Measurements from ENCODE around the gene FRY.
"Not testable (repeated sequence)": the region's sequence is repeated elsewhere in the genome, so short reads cannot be mapped to it uniquely, and the experiment has no call there.

FRY gene

GRCh38 chr13:32031025-32031814 is at the start of gene FRY:
Gene FRY (plus strand): TSS chr13:32031774. CDS start chr13:32031796, 22 bp downstream.
- no peak for DNase-seq

DNA sequence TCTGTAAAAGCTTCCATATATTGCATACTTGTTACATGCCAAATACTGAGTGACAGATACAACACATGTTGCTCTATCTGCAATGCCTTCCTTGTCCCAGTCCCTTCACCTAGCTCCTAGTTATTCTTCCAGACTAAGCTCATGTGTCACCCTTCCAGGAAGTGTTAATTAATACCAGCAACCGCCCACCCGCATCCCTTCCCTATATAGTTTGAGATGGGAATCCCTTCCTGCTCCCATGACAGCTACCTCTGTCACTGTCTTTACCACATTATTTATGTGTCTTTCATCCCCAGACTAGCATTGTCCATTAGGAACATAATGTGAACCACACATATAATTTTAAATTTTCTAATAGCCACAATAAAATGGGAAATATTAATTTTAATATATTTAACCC is 49.5 kb upstream of the FRY start:
- DNase-seq = no peak

GRCh38 chr13:31982540-31982939 is 49.0 kb upstream of the FRY start:
- peak; percentile 74 for DNase-seq

DNA sequence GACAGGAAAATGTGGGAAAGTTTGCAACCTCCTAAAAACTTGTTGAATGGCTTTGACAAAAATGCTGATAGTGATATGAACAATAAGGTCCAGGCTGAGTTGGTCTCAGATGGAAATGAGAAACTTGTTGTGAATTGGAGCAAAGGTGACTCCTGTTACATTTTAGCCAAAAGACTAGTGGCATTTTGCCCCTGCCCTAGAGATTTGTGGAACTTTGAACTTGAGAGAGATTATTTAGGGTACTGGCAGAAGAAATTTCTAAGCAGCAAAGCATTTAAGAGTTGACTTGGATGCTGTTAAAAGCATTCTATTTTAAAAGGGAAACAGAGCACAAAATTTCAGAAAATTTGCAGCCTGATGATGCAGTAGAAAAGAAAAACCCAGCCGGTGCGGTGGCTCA is 47.9 kb upstream of the FRY start:
- DNase-seq = not testable (repeated sequence)

- DNase-seq = not testable (repeated sequence)
These were observed 47.2 kb upstream of the FRY start for GRCh38 chr13:31984388-31984787.

DNA sequence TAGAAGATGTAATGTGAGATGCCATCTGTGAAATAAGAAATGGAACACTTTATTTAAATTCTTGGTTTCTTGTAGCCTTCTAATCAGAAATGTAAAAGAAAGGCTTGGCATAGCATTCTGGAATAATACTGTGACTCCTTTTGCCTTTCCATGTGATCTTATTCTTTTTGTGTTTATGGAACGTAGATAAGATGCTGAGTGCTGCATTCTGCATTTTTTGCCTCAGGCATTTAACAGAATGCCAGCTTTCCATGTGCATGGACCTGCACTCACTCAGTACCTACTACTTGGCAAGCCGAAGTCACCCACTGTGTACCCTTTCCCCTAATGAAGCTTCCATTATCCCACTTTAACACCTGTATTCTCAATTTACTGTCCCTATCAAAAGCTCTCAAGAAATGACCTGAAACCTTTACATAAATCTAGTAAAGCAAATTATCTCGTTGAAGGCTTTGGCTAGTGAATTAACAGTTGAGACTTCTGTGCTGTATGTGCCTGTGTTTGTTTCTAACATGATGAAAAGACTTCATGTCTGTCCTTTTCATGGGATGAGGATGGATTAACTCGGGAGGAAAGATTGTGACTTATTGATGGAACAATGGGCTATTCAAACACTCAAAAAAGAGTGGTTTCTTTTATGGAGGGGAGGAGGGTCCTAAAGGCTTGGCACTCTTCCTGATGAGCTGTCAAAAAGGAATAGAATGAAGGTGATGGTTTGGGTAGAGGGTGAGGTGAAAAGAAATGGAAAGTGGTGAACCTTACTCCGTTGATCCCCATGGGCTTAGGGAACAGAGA is 44.7 kb upstream of the FRY start:
- no peak for DNase-seq

DNA sequence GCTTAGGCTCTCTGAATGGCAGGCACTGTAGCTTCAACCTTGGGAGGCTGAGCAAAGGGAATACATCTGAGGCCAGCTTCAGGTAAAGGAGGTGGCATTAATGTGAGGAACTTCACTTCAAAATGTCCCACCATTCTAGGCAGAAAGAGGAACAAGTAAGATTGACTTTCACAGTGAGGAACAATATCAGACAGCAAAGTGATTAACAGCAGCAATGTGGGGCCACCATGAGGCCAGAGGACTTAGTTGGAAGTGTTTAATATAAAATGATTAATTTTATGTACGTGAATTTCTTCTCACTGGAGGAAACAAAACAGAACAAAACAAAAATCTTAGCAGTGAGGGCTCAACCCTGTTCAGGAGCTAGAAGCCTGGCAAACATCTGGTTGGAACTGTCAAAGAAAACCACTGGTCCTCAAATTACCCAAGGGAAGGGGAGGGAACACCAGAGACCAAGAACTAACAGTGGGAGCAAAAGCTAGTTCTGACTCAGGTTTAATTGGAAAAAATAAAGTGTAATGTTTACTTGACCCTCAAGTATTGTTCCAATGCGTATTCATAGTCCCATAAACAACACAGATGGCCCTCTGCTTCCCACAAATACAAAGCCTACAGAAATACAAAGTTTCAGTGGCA is 43.9 kb upstream of the FRY start:
- DNase-seq = no peak

DNA sequence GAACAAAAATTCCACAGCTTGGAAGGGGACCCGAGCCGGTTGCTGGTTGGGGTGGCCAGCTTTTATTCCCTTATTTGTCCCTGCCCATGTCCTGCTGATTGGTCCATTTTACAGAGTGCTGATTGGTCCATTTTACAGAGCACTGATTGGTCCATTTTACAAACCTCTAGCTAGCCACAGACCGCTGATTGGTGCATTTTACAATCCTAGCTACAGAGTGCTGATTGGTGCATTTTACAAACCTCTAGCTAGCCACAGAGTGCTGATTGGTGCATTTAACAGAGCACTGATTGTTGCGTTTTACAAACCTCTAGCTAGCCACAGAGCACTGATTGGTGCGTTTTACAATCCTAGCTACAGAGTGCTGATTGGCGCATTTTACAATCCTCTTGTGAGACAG is 37.2 kb upstream of the FRY start:
- not testable (repeated sequence) for DNase-seq

GRCh38 chr13:31996601-31997000 is 35.0 kb upstream of the FRY start:
- DNase-seq = no peak

DNA sequence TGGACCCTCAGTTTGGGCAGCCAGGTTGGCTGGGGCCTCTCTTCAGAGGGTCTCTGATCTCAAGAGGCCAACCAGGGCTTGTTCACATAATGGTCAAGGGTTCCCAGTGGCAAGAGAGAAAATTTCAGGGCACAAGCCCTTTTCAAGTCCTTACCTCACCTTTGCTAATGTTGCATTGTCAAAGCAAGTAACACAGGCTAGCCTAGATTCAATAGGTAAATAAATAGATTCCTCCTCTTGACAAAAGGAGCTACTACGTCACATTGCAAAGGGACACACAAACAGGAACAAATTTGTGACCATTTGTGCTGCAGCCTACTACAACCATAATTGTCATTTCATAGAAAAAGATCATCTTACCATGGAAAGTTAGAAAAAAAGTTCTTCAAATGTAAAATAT is 33.9 kb upstream of the FRY start:
- no peak for DNase-seq

GRCh38 chr13:31998131-31998530 is 33.4 kb upstream of the FRY start:
- no peak for DNase-seq

DNA sequence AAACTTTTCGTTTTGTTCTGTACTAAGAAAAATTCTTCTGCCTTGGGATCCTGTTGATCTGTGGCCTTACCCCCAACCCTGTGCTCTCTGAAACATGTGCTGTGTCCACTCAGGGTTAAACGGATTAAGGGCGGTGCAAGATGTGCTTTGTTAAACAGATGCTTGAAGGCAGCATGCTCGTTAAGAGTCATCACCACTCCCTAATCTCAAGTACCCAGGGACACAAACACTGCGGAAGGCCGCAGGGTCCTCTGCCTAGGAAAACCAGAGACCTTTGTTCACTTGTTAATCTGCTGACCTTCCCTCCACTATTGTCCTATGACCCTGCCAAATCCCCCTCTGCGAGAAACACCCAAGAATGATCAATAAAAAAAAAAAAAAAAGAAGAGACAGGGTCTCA is 30.8 kb upstream of the FRY start:
- DNase-seq = not testable (repeated sequence)

DNA sequence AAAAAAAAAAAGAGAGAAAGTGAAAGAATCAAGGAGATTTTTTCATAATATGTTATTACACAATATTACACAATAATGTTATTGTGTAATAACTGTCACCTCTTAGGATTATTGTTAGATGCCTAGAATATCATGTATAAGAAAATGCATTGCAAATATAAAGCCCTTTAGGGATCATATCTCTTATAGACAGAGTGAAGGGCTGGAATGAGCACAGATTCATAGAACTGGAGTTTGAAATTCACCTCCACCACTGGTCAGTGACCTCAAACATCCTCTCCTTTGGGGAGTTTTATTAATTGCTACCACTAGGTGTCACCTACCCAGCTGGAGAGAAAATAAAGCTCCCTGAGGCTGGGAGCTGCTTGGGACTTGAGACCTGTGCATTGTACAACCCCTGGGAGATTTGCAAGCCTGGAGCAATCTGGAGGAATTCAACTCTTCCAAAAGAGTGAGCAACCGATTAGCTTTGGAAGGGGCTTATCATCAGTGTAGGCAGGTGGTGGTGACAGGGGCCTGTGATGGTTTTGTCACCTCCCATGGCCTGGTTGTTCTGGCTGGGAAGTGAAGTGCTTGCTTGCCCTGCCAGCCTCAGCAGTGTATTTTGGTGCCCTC is 30.3 kb upstream of the FRY start:
- no peak for DNase-seq

- DNase-seq = no peak
These were observed 29.8 kb upstream of the FRY start for GRCh38 chr13:32001769-32002168.

DNA sequence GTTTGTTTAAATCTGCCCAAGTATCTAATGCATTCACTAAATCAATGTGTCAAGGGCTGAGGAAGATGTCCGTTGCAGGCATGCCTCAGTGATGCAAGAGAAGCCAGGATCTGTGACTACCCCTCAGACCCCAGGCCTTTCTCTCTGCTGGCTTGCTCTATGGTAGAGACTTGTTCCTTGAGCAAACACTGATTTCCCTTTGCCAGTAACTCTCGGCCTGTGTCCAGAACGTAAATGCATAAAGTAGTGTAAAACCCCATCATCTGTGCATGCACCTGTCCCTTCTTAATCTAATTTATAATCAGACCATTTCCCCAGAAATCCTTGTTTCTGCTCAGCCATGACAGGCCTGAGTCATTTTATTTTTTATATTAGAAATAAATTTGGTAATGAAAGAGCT is 28.7 kb upstream of the FRY start:
- DNase-seq = no peak

DNA sequence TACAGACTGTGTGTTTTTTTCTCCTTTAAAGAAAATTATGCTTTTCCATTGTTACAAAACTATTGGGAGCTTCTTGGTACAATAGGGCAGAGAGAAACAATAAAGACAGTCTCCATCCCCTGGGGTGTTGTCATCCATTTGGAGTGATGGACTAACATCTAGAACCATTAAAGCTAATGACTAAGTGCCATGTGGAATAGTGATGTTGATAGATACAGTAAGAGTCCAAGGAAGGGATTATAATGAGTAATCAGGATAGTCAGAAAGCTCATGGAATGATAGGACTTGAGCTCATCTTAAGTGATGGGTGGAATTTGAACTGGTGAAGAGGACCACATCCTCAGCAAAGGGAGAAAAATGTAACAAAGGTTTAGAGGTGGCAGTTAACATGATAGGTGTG is 24.1 kb upstream of the FRY start:
- no peak for DNase-seq

DNA sequence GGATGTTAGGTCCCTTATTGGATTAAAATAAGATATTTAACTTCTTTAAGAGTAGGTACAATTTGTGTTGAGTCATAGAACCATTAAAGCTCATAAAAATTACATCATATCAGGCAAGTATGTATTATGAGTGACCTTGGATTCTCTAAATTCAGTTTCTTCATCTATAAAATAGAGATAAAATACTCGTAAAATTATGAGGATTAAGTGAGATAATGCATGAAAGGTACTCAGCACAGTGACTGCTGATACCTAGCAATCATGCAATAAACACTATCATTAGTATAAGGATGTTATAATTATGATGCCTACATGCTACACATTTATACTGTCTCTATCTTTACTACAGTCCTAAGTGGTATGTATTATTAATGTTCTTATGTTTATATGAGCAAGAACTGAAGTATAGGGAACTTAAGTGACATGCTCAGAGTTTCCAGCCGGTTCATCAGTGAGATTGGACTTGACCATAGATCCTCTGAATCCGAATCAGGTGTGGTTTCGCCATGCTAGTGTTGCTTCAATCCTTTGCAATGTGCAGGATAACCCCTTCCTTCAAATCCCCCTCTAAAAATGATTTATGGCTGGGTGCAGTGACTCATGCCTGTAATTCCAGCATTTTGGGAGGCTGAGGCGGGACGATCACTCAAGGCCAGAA is 22.9 kb upstream of the FRY start:
- DNase-seq = no peak

DNA sequence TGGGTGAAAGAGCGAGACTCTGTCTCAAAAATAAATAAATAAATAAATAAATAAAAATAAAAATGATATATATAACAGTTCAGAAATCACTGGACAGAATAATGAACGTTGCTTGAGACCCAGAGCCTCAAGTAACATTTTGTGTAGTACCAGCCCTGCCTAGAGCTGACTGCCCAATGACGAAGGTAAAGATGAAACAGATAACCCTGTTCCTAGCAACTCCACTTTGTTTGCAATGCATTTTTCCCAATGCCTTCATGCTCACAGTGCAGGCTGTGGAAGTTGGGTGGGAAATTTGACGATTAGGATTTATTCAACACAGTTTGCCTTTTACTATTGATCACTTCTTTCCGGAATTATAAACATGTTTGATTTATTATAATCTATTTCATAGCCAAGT is 22.2 kb upstream of the FRY start:
- DNase-seq = no peak

- no peak for DNase-seq
These were observed 21.4 kb upstream of the FRY start for GRCh38 chr13:32010136-32010535.

- DNase-seq = no peak
These were observed 19.6 kb upstream of the FRY start for GRCh38 chr13:32011971-32012370.

DNA sequence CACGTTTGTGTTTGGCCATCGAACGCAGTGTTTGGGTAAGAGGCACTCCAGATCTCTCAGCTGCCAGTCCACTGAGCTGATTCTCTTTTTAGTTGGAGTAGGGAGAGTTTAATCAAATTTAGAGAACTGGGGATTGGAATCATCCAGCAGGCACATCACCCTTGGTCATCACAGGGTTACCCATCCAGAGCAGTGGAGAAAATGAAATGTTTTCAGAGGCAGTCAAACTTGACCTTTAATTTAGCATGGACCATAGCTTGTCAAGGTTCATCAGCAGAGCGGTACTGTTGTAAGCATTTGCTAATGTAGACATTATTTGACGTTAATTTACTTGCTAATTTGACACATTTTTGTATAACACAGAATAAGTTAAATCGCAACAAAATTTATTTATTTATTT is 18.4 kb upstream of the FRY start:
- no peak for DNase-seq

DNA sequence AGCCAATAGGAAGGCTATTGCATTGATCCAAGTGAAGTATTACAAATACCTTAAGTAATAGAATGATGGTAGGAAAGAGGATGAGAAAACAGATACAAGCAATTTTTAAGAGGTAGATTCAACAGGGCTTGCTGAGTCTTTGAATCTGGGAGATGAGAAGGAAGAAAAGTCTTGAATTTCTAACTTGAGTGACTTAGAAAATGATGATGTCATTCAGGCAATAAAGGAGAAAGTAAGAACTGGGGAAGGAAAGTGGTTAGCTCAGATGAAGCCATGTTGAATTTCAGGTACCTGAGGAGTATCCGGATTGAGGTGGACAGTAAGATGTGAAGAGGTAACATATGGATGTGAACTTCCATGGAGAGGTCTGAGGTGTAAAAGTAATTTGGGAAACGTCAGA is 15.5 kb upstream of the FRY start:
- no peak for DNase-seq

GRCh38 chr13:32016631-32017030 is 14.9 kb upstream of the FRY start:
- no peak for DNase-seq

All from NCI-H774 (cell line).